Transverse colon (tissue), 4 donors: ENCODE results near the gene SYNE1.
"Not testable (repeated sequence)": the region's sequence is repeated elsewhere in the genome, so short reads cannot be mapped to it uniquely, and the experiment has no call there.

Experiments used
- POLR2A ChIP-seq: fragments of 450-650 bp; IDR thresholded peaks from one replicate; pipeline ENCODE4 v1.6.1; 2016; ENCODE audit warnings: antibody characterized with exemption, mild to moderate bottlenecking, moderate library complexity
- POLR2AphosphoS5 ChIP-seq, 3 donors: sonication (generic); formaldehyde crosslinking; IDR thresholded peaks; one replicate each; pipeline ENCODE4 v1.6.1; 2016; ENCODE audit warnings: antibody characterized with exemption in 3 of 3
- TF ChIP-seq, protein P1 (sequence below), 5 experiments: fragments of 200-600 bp in 3 of 5; fragments of 450-650 bp in 2 of 5; sonication (generic) in 3 of 5; IDR thresholded peaks; 1 replicate in 2 of 5; 2 replicates in 3 of 5; pipeline ENCODE4 v1.5.1; 2016 to 2017; ENCODE audit warnings: antibody characterized with exemption in 5 of 5, inconsistent platforms in 3 of 5, mild to moderate bottlenecking in 2 of 5, moderate library complexity in 1 of 5

- TF ChIP-seq, protein P1, sequence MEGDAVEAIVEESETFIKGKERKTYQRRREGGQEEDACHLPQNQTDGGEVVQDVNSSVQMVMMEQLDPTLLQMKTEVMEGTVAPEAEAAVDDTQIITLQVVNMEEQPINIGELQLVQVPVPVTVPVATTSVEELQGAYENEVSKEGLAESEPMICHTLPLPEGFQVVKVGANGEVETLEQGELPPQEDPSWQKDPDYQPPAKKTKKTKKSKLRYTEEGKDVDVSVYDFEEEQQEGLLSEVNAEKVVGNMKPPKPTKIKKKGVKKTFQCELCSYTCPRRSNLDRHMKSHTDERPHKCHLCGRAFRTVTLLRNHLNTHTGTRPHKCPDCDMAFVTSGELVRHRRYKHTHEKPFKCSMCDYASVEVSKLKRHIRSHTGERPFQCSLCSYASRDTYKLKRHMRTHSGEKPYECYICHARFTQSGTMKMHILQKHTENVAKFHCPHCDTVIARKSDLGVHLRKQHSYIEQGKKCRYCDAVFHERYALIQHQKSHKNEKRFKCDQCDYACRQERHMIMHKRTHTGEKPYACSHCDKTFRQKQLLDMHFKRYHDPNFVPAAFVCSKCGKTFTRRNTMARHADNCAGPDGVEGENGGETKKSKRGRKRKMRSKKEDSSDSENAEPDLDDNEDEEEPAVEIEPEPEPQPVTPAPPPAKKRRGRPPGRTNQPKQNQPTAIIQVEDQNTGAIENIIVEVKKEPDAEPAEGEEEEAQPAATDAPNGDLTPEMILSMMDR (IDR thresholded peaks at IDR 0.05), result not testable (repeated sequence)
- not testable (repeated sequence) for TF ChIP-seq POLR2A; POLR2AphosphoS5 (IDR thresholded peaks at IDR 0.05)
Measured at GRCh38 chr6:152558798-152559197, 78.4 kb downstream of the SYNE1 start.
